GM23248 (cell line): ENCODE data around the gene CASP14. TPM values are rescaled to one million over a fixed set of nuclear protein-coding genes. Genes with fewer than 3 reads are reported as not detected.

Experiments
- DNase-seq: peaks from one replicate; pipeline ENCODE4 v3.0.0-alpha.2; 2015
- H2AFZ ChIP-seq: fragments of 200-600 bp; sonication (generic); 2 replicates; pipeline ENCODE4 v1.6.1; 2016; ENCODE audit warnings: antibody characterized with exemption
- H3F3A ChIP-seq: fragments of 200-600 bp; sonication (generic); 2 replicates; pipeline ENCODE4 v1.6.1; 2016; ENCODE audit warnings: mild to moderate bottlenecking, antibody characterized with exemption, mixed run types; ENCODE audit not compliant: insufficient read depth
- H3K27ac ChIP-seq: fragments of 200-600 bp; sonication (generic); 2 replicates; pipeline ENCODE4 v1.5.1; 2016; ENCODE audit warnings: mild to moderate bottlenecking
- H3K27me3 ChIP-seq: fragments of 200-600 bp; sonication (generic); replicated peaks from 2 replicates; pipeline ENCODE4 v1.6.1; 2016; ENCODE audit warnings: mild to moderate bottlenecking; ENCODE audit not compliant: insufficient read depth
- H3K36me3 ChIP-seq: fragments of 200-600 bp; sonication (generic); 2 replicates; pipeline ENCODE4 v1.6.1; 2016; ENCODE audit warnings: low read depth, mild to moderate bottlenecking
- H3K4me1 ChIP-seq: fragments of 200-600 bp; sonication (generic); 2 replicates; pipeline ENCODE4 v1.6.1; 2016; ENCODE audit warnings: mild to moderate bottlenecking; ENCODE audit not compliant: insufficient read depth
- H3K4me2 ChIP-seq: fragments of 200-600 bp; sonication (generic); one replicate; pipeline ENCODE4 v1.6.1; 2016; ENCODE audit warnings: mild to moderate bottlenecking; ENCODE audit not compliant: unreplicated experiment
- H3K4me3 ChIP-seq: fragments of 200-600 bp; sonication (generic); 2 replicates; pipeline ENCODE4 v1.5.1; 2016; ENCODE audit warnings: mild to moderate bottlenecking
- H3K79me2 ChIP-seq: fragments of 200-600 bp; sonication (generic); 2 replicates; pipeline ENCODE4 v1.6.1; 2016; ENCODE audit warnings: mild to moderate bottlenecking; ENCODE audit not compliant: insufficient read depth
- H3K9ac ChIP-seq: fragments of 200-600 bp; sonication (generic); 2 replicates; pipeline ENCODE4 v1.6.1; 2016; ENCODE audit warnings: mild to moderate bottlenecking
- H3K9me2 ChIP-seq: fragments of 200-600 bp; sonication (generic); 2 replicates; pipeline ENCODE4 v1.6.1; 2016; ENCODE audit warnings: mixed run types, mild to moderate bottlenecking, moderate library complexity; ENCODE audit not compliant: insufficient read depth
- H3K9me3 ChIP-seq: fragments of 200-600 bp; sonication (generic); one replicate; pipeline ENCODE4 v1.6.1; 2017; ENCODE audit warnings: low read depth
- H4K20me1 ChIP-seq: fragments of 200-600 bp; sonication (generic); 2 replicates; pipeline ENCODE4 v1.6.0; 2016; ENCODE audit not compliant: insufficient read depth
- EZH2 ChIP-seq: fragments of 200-600 bp; sonication (generic); IDR thresholded peaks from 2 replicates; pipeline ENCODE4 v1.6.1; 2018; ENCODE audit warnings: antibody characterized with exemption, mild to moderate bottlenecking; ENCODE audit not compliant: insufficient read depth, poor library complexity, severe bottlenecking
- EZH2phosphoT487 ChIP-seq: fragments of 200-600 bp; sonication (generic); IDR thresholded peaks from 2 replicates; pipeline ENCODE4 v1.6.1; 2018; ENCODE audit warnings: antibody characterized with exemption, moderate library complexity, mild to moderate bottlenecking, low read depth; ENCODE audit not compliant: insufficient read depth
- WGBS, 2 experiments: methylation state at CpG; one replicate each; pipeline ENCODE4 v1.1.6; 2015 to 2017; ENCODE audit warnings: low lambda C conversion rate in 2 of 2, low coverage in 1 of 2; ENCODE audit errors: missing lambda C conversion rate in 2 of 2; 5-methylcytosine and 5-hydroxymethylcytosine counted together
- in situ Hi-C: fragments of 300-500 bp; cut with MboI; formaldehyde crosslinking; loops from 2 replicates; pipeline ENCODE4 v1.15.0; 2020
- polyA plus RNA-seq: library from polyadenylated mRNA; unstranded; fragments of >200 nt; fragmentation: Nextera tagmentation; extraction: Ambion mirVana; gene quantifications from 2 replicates; pipeline ENCODE4 v1.2.1, GENCODE V29; 2016
- total RNA-seq: library from RNA; depleted of rRNA; stranded (reverse); fragments of >200 nt; shearing (Covaris generic); gene quantifications from 2 replicates; pipeline ENCODE4 v1.2.3, GENCODE V29; 2014

Gene CASP14
- total and polyA plus RNA-seq, 2 experiments from 2014 or later, result not detected

GRCh38 chr19:15098460-15098859, 49.2 kb downstream of the CASP14 start:
- H3F3A ChIP-seq, result no peaks in the 10 kb centered on the region
- in situ Hi-C loops, result loop anchor here (10.0 kb wide), 1 partner anchor 456 kb away; no protein-coding TSS in a partner anchor
- H3K9me2 ChIP-seq, result no peaks in the 10 kb centered on the region

GRCh38 chr19:15099017-15099582, 49.8 kb downstream of the CASP14 start:
- Histone ChIP-seq H3K4me3 (no peak overlapping the region), H3K9me3 (no peaks in the 10 kb centered on the region), H3K9me2 (no peaks in the 10 kb centered on the region), H3K79me2 (no peaks in the 10 kb centered on the region), H3K36me3 (no peaks in the 10 kb centered on the region), H3K27ac (no peak overlapping the region), H3K27me3 (no peaks in the 10 kb centered on the region), H3F3A (no peaks in the 10 kb centered on the region), H4K20me1 (no peaks in the 10 kb centered on the region), H2AFZ (no peak overlapping the region), H3K4me1 (no peaks in the 10 kb centered on the region), H3K9ac (no peak overlapping the region), H3K4me2 (no peak overlapping the region)
- WGBS, 2 experiments, result 62 to 69% methylated on average over 3 of the region's 3 CpGs
- in situ Hi-C loops, result loop anchor here (10.0 kb wide), 1 partner anchor 456 kb away; no protein-coding TSS in a partner anchor
- DNase-seq, result no peak
- no peak for TF ChIP-seq EZH2
- no peak for TF ChIP-seq EZH2phosphoT487

More at GRCh38 chr19:15098460-15098859, 49.2 kb downstream of the CASP14 start:
- Histone ChIP-seq H3K9me3 (no peaks in the 10 kb centered on the region), H3K4me2 (no peak overlapping the region), H3K36me3 (no peaks in the 10 kb centered on the region), H3K79me2 (no peaks in the 10 kb centered on the region), H3K4me1 (no peaks in the 10 kb centered on the region), H3K4me3 (no peak overlapping the region), H3K27ac (no peak overlapping the region), H3K9ac (no peak overlapping the region), H2AFZ (no peak overlapping the region), H3K27me3 (no peaks in the 10 kb centered on the region), H4K20me1 (no peaks in the 10 kb centered on the region)
- TF ChIP-seq EZH2 (no peak), EZH2phosphoT487 (no peak)
- no peak for DNase-seq
- 53 to 56% methylated on average over 10 of the region's 10 CpGs for WGBS, 2 experiments

- Histone ChIP-seq H4K20me1 (no peaks in the 10 kb centered on the region), H3K9me2 (no peaks in the 10 kb centered on the region), H3K9me3 (no peaks in the 10 kb centered on the region), H3K4me1 (no peaks in the 10 kb centered on the region), H3K4me2 (no peak overlapping the region), H3K4me3 (no peak overlapping the region), H2AFZ (no peak overlapping the region), H3K9ac (no peak overlapping the region), H3K27ac (no peak overlapping the region), H3K36me3 (no peaks in the 10 kb centered on the region), H3F3A (no peaks in the 10 kb centered on the region), H3K79me2 (0 out of 2 replicates have a peak, but pooled peaks cover under 1% of the 10 kb centered on the region), H3K27me3 (no peaks in the 10 kb centered on the region)
- TF ChIP-seq EZH2phosphoT487 (no peak), EZH2 (no peak)
- in situ Hi-C loops, result no loop called here
- DNase-seq, result peak; percentile 52
- 63 to 67% methylated on average over 3 of the region's 3 CpGs for WGBS, 2 experiments
These were observed 52.3 kb downstream of the CASP14 start for GRCh38 chr19:15101479-15102082.

- DNase-seq, result no peak
- Histone ChIP-seq H2AFZ (no peak overlapping the region), H3K4me3 (no peak overlapping the region), H4K20me1 (no peaks in the 10 kb centered on the region), H3K9me2 (no peaks in the 10 kb centered on the region), H3K9ac (no peak overlapping the region), H3K36me3 (no peaks in the 10 kb centered on the region), H3K79me2 (peaks cover 23% of the 10 kb centered on the region), H3F3A (0 out of 2 replicates have a peak, but pooled peaks cover 3% of the 10 kb centered on the region), H3K4me2 (no peak overlapping the region), H3K4me1 (peaks cover 5% of the 10 kb centered on the region; the same call in 1 of the 2 replicates), H3K27ac (no peak overlapping the region), H3K9me3 (no peaks in the 10 kb centered on the region), H3K27me3 (no peaks in the 10 kb centered on the region)
- WGBS, 2 experiments, result 44 to 59% methylated on average over 1 of the region's 1 CpG
- no peak for TF ChIP-seq EZH2phosphoT487
- no peak for TF ChIP-seq EZH2
- in situ Hi-C loops, result no loop called here
These were observed 54.7 kb downstream of the CASP14 start for GRCh38 chr19:15104003-15104402.
